ENCODE data around the gene RAPSN.

DNA sequence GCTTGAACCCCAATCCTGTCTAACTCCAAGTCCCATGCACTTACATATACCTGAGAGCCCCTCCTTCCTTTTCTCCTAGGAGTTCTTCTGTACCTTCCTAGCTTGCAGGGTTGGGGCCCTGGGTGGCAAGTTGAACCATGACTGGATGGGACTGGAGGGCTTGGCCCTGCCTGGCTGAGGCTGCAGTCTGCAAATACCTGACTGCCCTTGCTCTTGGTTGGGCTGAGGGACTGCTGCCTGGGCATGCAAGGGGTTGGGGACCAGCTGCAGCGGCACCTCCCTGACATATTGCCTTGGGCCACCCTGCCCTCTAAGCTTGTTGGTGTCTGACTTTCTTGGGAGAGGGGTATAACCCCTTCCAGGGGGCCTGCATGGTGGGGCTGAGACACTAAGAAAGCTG, 50.4 kb downstream of the RAPSN start:
- TF ChIP-seq, protein P1, sequence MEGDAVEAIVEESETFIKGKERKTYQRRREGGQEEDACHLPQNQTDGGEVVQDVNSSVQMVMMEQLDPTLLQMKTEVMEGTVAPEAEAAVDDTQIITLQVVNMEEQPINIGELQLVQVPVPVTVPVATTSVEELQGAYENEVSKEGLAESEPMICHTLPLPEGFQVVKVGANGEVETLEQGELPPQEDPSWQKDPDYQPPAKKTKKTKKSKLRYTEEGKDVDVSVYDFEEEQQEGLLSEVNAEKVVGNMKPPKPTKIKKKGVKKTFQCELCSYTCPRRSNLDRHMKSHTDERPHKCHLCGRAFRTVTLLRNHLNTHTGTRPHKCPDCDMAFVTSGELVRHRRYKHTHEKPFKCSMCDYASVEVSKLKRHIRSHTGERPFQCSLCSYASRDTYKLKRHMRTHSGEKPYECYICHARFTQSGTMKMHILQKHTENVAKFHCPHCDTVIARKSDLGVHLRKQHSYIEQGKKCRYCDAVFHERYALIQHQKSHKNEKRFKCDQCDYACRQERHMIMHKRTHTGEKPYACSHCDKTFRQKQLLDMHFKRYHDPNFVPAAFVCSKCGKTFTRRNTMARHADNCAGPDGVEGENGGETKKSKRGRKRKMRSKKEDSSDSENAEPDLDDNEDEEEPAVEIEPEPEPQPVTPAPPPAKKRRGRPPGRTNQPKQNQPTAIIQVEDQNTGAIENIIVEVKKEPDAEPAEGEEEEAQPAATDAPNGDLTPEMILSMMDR (IDR thresholded peaks at IDR 0.05; ENCODE audit: low read length): no peak
- no peak for TF ChIP-seq EZH2 (IDR thresholded peaks at IDR 0.05; ENCODE audit: borderline replicate concordance, low read length)

All from OCI-LY1 (cell line).